ENCODE measurements around the gene RPRD2. TPM values are rescaled to one million over a fixed set of nuclear protein-coding genes. Genes with fewer than 3 reads are reported as not detected.

The RPRD2 gene
- total and polyA plus RNA-seq, 9 of the 15 experiments (the other 6 are each of a cell fraction or from before 2014, with no cell fraction given): 1.5 to 21.6 (median 7.7) TPM

DNA sequence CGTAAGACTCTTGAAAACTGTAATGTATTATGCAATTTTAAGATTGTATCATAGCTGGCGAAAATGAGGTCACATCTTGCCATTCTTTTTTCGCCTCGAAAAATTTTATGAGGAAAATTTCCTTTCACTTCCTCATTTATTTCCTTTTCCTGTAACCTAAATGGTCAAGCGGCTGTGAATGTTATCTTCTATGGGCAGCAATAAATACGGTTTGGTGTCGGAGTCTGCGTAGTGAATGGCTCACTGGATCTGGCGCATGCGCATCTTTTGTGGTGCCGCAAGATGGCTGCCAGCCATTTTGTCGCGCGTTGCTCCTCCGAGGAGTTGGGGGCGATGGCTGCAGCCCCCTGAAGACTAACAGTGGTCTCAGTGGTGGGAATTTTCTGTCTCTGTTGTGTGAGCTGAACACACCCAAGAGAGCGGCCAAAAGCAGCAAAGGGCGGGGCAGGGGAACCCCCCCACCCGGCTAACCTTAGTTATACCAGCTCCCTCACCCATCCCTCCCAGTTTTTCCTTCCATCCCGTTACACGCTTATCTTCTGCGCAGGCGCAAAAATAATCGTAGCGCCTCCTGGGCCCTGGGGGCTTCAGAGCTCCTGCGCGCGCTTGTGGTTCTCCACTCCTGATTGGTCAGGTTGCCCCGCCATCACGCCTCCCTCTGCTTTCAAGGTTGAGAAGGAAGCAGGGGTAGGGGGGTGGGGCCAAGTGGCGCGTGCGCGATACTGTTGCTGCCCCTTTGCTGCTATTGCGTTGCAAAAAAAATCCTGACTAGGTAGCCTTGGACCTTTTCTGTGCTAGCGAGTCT is at the start of gene RPRD2 (continued):
- TF ChIP-seq, protein P1, sequence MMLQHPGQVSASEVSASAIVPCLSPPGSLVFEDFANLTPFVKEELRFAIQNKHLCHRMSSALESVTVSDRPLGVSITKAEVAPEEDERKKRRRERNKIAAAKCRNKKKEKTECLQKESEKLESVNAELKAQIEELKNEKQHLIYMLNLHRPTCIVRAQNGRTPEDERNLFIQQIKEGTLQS (IDR thresholded peaks at IDR 0.05): peak; percentile 94
- TF ChIP-seq, protein P1 (CRISPR knock-in tag; conservative IDR thresholded peaks at IDR 0.05): no peak; the same call in 1 of the 2 replicates
- TF ChIP-seq ZNF707 (CRISPR knock-in tag; conservative IDR thresholded peaks at IDR 0.05) (0 out of 2 replicates have a peak, but pooled peaks have one; percentile 45), ZNF324 (CRISPR knock-in tag; IDR thresholded peaks at IDR 0.05) (peak; percentile 36; the same call in 1 of the 2 replicates), GATA2 (CRISPR knock-in tag; IDR thresholded peaks at IDR 0.05) (peak; percentile 70), CTBP1 (IDR thresholded peaks at IDR 0.05; ENCODE audit: borderline replicate concordance) (no peak; the same call in 1 of the 2 replicates), HNRNPL (IDR thresholded peaks at IDR 0.05; ENCODE audit: low read depth, low read length) (no peak), ELF2 (CRISPR knock-in tag; IDR thresholded peaks at IDR 0.05) (no peak), ZNF583 (CRISPR knock-in tag; IDR thresholded peaks at IDR 0.05) (peak; percentile 73; the same call in 1 of the 2 replicates), HDAC6 (IDR thresholded peaks at IDR 0.05; ENCODE audit: low read depth, low read length) (no peak), PHB (CRISPR knock-in tag; IDR thresholded peaks at IDR 0.05) (no peak)
- TF ChIP-seq, protein P2, sequence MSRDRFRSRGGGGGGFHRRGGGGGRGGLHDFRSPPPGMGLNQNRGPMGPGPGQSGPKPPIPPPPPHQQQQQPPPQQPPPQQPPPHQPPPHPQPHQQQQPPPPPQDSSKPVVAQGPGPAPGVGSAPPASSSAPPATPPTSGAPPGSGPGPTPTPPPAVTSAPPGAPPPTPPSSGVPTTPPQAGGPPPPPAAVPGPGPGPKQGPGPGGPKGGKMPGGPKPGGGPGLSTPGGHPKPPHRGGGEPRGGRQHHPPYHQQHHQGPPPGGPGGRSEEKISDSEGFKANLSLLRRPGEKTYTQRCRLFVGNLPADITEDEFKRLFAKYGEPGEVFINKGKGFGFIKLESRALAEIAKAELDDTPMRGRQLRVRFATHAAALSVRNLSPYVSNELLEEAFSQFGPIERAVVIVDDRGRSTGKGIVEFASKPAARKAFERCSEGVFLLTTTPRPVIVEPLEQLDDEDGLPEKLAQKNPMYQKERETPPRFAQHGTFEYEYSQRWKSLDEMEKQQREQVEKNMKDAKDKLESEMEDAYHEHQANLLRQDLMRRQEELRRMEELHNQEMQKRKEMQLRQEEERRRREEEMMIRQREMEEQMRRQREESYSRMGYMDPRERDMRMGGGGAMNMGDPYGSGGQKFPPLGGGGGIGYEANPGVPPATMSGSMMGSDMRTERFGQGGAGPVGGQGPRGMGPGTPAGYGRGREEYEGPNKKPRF (IDR thresholded peaks at IDR 0.05; ENCODE audit: low read depth, low read length): no peak
- TF ChIP-seq, protein P3, sequence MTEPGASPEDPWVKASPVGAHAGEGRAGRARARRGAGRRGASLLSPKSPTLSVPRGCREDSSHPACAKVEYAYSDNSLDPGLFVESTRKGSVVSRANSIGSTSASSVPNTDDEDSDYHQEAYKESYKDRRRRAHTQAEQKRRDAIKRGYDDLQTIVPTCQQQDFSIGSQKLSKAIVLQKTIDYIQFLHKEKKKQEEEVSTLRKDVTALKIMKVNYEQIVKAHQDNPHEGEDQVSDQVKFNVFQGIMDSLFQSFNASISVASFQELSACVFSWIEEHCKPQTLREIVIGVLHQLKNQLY (CRISPR knock-in tag; conservative IDR thresholded peaks at IDR 0.05): no peak
- TF ChIP-seq, protein P4, sequence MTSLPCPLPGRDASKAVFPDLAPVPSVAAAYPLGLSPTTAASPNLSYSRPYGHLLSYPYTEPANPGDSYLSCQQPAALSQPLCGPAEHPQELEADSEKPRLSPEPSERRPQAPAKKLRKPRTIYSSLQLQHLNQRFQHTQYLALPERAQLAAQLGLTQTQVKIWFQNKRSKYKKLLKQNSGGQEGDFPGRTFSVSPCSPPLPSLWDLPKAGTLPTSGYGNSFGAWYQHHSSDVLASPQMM (CRISPR knock-in tag; IDR thresholded peaks at IDR 0.05): no peak
- TF ChIP-seq, protein P5, sequence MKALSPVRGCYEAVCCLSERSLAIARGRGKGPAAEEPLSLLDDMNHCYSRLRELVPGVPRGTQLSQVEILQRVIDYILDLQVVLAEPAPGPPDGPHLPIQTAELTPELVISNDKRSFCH (CRISPR knock-in tag; IDR thresholded peaks at IDR 0.05): no peak
- TF ChIP-seq, protein P5 (tag; IDR thresholded peaks at IDR 0.05): no peak; the same call in 1 of the 2 replicates
- TF ChIP-seq, protein P6, sequence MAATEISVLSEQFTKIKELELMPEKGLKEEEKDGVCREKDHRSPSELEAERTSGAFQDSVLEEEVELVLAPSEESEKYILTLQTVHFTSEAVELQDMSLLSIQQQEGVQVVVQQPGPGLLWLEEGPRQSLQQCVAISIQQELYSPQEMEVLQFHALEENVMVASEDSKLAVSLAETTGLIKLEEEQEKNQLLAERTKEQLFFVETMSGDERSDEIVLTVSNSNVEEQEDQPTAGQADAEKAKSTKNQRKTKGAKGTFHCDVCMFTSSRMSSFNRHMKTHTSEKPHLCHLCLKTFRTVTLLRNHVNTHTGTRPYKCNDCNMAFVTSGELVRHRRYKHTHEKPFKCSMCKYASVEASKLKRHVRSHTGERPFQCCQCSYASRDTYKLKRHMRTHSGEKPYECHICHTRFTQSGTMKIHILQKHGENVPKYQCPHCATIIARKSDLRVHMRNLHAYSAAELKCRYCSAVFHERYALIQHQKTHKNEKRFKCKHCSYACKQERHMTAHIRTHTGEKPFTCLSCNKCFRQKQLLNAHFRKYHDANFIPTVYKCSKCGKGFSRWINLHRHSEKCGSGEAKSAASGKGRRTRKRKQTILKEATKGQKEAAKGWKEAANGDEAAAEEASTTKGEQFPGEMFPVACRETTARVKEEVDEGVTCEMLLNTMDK (IDR thresholded peaks at IDR 0.05; ENCODE audit: borderline replicate concordance, insufficient read depth, low read depth, low read length, poor library complexity, severe bottlenecking): no peak
- TF ChIP-seq, protein P7, sequence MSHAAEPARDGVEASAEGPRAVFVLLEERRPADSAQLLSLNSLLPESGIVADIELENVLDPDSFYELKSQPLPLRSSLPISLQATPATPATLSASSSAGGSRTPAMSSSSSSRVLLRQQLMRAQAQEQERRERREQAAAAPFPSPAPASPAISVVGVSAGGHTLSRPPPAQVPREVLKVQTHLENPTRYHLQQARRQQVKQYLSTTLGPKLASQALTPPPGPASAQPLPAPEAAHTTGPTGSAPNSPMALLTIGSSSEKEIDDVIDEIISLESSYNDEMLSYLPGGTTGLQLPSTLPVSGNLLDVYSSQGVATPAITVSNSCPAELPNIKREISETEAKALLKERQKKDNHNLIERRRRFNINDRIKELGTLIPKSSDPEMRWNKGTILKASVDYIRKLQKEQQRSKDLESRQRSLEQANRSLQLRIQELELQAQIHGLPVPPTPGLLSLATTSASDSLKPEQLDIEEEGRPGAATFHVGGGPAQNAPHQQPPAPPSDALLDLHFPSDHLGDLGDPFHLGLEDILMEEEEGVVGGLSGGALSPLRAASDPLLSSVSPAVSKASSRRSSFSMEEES (CRISPR knock-in tag; IDR thresholded peaks at IDR 0.05): no peak
